NCI-H1694 treated with DMSO at 0.1 percent for 48 hours (cell line): ENCODE results near the gene MGAT3.

ENCODE experiments used
- DNase-seq: peaks from one replicate; lab custom pipeline; 2025; lab: John Stamatoyannopoulos, UW

Gene MGAT3

GRCh38 chr22:39529487-39529851, 72.7 kb downstream of the MGAT3 start:
- DNase-seq, result no peak

- DNase-seq, result no peak
Observed at GRCh38 chr22:39530116-39530515, 73.3 kb downstream of the MGAT3 start.

- peak; percentile 34 for DNase-seq
Observed at GRCh38 chr22:39530692-39531331, 74.0 kb downstream of the MGAT3 start.

GRCh38 chr22:39532215-39533073, 75.6 kb downstream of the MGAT3 start, which contains the start of gene RPS19BP1:
Gene RPS19BP1, minus strand, starts transcription at chr22:39532748. Its CDS starts 10 bp downstream, at chr22:39532738.
- peak; percentile 100 for DNase-seq

- DNase-seq, result no peak
Observed at GRCh38 chr22:39534092-39534506, 77.3 kb downstream of the MGAT3 start.

- peak; percentile 75 for DNase-seq
Observed at GRCh38 chr22:39534591-39535356, 78.0 kb downstream of the MGAT3 start.

- DNase-seq, result no peak
Observed at GRCh38 chr22:39535357-39535725, 78.5 kb downstream of the MGAT3 start.

- no peak for DNase-seq
Observed at GRCh38 chr22:39535831-39536449, 79.1 kb downstream of the MGAT3 start.

GRCh38 chr22:39536711-39537110, 79.9 kb downstream of the MGAT3 start:
- no peak for DNase-seq

GRCh38 chr22:39537975-39538374, 81.2 kb downstream of the MGAT3 start:
- no peak for DNase-seq
